Measurements from ENCODE around the gene STK32B.

STK32B gene

DNA sequence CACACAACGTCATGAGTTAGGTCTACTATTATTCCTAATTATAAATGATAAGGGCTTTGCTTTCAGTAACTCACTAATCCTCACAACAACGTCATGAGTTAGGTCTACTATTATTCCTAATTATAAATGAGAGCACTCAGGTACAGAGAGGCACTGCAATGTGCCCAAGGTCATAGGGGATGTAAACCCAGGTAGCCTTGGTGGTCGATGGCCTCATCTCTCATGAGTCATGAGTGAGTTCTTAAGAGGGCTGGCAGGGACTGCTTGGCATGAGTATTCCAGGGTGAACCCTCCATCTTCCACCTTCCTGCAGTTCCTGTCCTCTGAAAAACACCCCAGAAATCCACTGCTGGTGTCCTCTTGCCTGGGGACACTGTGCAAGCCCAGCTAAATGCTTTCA, 317.1 kb downstream of the STK32B start:
- no peak for DNase-seq

DNA sequence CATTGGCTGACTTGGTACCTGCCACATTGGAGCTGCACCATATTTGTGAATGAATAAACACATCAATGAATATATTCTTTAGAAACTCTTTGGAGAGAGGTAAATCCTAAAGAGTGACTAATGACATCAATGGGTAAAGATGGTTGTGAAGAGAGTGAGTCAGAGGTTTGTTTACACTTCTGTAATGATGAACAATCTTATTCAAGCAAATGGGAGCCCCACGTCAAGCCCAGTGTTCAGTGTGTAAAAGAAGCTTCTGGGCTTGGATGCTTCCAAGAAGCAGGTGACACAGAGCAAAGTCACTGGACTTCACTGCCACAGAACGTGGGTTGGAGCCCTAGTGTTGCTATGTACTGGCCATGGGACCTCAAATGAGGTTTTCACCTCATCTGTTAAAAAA, 319.0 kb downstream of the STK32B start:
- DNase-seq, result no peak

DNA sequence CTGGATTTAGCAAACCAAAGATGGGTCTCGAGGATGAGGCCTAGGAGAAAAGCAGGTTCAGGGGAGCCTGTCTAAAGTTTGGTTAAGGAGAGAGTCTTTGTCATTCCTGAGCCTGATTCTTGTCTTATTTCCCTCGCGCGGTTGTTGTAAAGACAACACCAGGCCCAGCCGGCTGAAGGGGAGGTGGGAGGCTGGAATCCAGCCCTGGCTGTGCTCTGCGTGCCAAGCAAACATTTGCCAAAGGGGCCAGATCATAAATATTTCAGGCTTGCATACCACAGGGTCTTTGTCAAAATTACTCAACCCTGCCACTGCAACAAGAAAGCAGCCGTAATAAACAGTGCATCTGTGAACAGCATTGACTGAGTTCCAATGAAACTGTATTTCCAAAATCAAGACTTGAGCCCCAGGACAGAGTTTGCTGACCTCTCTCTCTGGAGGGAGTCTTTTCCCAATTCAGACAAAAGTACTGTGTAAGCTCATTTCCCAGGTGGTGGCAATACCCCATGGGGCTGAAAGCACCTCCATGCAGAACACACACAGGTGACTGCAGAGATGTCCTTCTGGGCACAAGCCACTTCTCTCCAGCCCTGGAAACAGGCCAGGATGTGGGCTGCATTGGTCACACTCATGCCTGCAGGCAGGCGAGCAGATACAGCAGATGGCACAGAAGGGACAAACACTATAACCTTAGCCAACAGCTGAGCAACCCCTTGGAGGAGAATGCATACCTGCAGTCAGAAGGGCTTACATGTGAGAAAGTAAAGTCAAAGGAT, 320.3 kb downstream of the STK32B start:
- DNase-seq, result no peak

DNA sequence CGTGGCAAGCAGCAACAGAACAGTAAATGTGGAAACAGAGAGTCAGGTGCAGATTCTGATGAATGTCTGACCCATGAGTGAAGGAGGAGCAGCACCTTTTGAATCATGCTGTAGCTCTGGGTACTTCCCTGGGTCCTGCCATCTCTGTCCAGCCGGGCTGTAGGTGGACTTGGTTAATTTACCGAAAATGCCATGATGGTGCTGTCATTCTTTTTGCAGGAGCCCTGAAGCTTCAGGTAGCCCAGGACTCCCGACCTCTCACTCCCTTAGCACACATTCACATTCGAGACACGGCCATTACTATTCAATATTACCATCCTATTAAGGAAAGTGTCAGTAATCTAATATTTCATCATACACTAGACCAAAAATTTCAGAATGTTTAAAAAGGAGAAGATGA, 320.9 kb downstream of the STK32B start:
- no peak for DNase-seq

DNA sequence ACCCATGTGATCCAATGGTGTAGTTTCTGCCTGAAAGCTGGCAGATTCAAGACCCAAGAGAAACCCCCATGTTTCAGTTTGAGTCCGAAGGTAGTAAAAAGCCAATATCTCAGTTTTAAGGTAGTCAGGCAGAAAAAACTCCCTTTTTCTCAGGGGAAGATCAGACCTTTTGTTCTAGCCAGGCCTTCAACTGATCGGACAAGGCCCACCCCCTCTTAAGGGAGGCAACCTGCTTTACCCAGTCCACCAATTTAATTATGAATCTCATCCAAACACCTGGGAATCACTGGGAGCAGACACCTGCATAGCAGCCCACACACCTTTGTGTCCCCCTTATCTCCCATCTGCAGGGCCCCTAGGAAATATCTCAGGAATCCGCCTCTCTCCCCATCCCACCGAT, 322.0 kb downstream of the STK32B start:
- no peak for DNase-seq

DNA sequence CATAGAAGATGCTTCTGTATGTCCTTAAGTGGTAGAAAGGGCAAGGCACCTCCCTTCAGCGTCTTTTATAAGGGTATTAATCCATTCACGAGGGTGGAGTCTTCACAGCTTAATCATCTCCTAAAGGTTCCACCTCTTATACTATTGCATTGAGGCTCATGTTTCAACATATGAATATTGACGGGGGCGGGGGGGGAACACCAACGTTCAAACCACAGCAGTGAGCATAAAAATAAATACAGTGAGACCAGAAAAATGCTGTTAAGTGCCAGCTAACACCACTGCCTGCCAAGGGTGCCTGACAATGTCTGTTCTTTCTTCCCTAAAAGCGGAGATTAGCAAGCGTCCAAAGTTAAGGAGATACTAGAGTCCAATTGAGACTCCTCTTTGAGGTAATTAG, 323.3 kb downstream of the STK32B start:
- no peak for DNase-seq

DNA sequence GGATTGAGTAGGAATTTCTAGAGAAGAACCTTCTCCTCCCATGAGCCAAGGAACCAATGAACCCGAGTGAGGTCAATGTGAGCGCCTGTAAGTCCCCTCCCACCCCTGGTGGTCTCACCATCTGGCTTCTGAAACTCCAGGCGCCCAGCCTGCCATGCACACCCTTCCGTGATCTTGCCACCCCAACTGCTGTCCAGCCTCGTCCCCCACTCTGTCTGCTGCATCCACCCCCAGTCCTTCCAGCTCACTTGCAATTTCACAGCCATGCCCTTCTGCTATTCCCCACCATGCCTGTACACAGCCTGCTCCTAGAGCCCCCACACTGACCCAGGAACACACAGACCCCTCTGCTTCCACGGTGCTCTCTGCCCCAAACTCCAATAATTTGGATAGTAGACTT, 323.7 kb downstream of the STK32B start:
- DNase-seq, result no peak

DNA sequence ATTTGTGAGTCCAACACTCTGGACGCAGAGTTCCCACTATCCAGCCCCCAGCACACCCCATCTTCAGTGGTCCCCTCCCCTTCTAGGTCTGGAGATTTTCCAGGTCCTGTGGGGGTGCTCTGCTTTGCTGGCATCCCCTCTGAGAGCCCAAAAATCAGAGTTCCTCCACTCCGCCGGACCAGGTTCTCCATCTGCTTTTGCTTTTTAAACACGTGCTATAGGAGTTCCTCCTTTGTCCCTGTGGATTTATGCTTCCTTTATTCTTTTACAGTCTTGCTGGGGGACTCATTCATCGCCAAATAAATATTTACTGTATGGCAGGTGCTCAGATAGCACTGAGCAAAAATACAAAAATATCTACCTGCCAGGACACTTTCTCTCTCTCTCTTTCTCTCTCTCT, 324.7 kb downstream of the STK32B start:
- DNase-seq, result no peak

DNA sequence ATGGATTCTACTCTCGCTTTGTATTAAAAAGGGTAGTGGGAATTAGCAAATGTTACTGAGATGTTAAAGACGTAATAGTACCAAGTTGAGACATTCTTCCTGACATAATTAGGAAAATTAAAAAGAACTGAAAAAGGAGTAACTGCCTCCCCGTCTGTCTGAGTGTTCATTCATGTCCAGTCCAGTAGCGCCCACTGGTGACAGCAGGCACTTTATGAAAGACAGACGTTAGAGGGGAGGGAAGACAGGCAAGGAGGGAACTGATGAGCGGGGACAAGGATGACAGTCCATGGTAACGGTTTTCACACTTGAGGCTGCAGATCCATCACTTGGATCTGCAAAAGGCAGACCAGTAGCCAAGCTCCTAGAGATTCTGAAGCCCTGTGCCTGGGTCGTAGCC, 326.7 kb downstream of the STK32B start:
- DNase-seq, result no peak

DNA sequence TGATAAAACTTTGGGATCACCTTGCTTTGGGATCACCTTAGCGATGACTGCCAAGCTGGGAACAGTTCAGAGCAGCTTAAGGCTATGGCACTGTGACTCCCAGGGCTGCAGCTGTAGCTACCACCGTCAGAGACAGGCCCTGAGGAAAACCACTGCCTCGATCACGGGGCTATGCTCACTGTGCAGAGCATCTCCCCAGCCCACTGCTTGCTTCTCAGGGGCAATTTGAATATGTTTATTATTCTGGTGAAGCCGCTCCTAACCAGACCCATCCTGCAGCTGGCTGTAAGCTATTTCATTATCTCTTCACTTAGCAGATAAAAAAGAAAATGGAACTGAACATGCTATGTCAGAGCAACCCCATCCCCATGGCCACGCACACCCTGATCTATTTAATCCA, 328.6 kb downstream of the STK32B start:
- no peak for DNase-seq

DNA sequence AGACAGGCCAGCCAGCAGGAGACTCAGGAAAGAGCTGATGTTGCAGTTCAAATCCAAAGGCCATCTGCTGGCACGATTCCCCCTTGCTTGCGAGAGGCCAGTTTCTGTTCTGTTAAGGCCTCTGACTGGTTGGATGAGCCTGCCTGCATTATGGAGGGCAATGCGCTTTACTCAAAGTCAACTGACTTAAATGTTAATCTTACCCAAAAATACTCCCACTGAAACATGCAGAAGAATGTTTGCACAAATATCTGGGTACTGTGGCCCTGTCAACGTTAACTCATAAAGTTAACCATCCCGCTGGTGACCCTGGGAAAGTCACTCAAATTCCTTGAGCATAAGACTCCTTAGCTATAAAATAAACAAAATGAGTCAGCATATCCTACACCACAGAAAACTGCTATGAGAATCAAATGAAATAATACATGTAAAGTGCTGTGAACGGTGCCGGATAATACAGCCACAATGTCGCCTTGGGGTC, 330.7 kb downstream of the STK32B start:
- no peak for DNase-seq

DNA sequence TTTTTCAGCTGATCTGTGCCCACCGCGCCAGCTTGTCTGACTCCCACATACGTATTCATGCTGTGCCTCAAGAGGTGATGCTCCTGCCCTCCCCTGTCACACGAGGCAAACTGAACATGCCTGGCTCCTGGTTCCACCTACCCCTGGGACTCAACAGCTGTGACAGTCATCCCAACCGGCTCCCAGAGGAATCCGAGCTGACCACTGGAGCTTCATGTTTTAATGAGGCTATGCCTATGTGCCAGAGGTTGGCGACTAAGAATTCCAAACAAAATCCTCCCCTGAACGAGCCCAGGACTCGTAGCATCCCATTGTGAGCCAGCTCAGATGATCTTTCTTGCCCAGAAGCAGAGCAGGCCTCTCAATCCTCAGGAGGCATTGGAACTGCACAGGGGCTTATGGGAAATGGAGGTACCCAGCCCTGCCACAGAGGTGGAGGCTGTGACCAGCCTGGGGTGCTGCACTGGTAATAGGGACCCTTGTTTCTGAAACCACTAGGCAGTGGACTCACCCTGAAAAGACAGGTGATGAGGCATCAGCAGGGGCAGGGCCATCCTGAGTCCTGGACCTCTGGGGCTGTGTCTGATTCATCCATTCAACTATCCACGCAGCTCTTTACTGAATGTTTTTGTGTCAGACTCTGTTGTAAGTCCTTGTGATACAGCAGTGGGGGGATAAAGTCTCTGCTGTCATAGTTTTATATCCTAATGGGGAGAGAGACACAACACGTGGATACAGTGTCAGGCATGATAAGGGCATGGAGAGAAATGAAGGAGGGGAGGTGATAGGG, 332.1 kb downstream of the STK32B start:
- no peak for DNase-seq

DNA sequence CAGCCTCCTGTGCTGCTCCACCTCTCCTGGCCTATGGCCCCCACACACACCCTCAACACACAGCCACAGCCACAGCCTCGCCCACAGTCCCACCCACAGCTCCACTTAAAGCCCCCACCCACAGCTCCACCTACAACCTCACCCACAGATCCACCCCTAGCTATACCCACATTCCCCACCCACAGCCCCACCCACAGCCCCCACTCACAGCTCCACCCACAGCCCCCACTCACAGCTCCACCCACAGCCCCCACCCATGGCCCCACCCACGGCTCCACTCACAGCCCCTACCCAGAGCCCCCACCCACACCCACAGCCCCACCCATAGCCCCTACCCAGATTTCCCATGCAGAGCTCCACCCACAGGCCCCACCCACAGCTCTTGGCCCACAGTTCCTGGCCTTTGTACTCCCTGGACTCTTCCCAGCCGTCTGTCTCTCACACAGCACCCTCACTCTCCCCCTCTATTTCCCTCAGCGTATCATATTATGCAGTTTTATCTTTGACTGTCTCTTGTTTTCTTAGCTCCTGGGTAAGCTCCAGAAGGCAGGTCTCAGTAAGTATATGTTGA, 334.5 kb downstream of the STK32B start:
- no peak for DNase-seq

DNA sequence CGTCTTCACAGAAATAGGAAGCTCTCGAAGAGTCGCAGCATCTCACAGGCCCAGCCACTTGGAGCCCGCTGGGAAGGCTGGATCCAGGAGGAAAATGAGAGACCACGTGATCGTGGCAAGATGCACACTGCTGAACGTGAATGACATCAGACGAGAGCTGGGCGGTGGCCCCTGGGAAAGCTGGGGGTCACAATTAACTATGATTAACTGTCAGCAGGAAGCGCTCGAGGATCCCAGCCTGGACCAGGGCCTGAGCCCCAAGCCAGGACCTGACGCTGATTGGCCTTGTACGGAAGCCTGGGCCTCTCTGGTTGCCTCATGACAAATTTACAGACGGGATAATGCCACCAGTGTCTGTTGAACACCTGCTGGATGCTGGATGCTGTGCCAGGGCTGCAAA, 335.6 kb downstream of the STK32B start:
- no peak for DNase-seq

DNA sequence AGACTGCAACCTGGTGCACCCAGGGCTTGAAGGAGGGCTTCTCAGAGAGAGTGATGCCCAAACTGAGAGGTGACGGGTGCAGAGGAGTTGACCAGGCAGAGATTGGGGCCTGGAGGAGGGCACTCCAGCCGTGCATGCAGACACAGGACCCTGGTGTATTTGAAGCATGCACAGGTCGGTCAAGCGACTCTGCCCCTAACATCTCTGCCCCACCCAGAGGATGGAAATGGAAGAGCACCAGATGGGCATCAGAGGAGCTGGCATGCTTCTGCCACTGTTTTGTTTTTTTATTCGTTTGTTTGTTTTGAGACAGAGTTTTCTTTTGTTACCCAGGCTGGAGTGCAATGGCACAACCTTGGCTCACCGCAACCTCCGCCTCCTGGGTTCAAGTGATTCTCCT, 336.2 kb downstream of the STK32B start:
- no peak for DNase-seq

DNA sequence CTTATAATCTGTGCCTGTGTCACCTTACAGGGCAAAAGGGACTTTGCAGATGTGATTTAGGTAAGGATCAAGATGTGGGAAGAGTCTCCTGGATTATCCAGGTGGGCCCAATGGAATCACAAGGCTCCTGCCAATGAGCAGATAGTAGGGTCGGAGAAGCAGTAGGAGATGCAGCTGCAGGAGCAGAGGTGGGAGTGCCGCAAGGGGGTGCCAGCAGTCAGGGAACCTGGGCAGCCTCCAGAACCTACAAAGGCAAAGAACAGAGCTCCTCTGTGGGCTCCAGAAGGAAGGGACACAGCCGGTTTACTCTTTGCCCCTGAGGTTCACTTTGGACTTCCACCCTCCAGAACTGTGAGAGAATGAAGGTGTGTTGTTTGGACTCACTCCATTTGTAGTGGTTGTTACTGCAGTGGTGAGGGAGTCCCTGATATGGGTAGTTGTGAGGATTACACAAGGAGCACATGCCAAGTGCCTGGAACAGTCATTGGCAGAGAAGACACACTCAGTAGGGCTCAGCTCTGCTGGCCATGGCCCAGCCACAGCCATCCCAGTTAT, 338.6 kb downstream of the STK32B start:
- no peak for DNase-seq

DNA sequence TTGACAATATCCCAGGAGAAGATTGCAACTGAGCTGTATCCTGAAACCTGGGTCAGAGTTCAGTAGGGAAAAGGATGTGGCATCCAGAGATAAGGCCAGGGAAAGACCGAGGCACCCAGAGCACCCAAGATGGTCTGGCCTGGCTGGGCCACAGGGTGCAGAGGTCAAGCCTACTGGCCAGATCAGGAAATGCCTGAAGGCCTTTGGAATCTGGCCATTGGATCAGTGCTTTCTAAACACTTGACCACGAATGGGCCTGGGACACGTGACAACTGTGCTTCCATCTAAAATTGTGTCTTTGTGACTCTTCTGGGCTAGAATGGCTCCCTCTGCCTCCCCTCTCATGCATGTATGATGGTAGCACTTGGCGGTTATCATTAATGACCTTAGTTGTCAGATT, 340.2 kb downstream of the STK32B start:
- no peak for DNase-seq

DNA sequence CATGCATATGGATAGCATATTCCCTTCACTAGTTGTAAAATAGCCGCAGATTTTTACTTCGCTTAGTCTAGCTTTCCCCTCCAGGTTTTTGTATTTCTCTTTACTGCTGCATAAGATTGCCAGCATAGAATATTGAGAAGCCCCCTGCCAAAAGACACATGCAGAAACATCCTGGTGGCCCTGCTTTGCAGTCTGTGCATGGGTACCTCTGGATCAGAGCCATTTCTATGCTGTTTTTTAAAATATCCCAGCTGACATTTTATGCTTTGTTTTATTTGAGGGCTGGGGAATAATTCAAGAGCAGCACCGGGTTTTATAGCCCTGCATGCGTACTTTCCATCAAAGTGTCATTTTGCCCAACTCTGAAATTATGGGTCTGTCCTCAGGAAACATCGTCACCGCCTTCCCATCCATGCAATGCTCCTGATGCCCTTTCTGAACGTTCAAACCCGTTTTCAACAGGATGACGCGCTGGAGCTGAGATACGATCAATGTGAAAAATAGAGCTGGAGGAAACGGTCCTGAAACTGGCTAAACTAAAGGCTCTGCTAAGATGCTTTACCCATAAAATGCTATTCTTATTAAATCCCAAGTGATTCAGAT, 342.7 kb downstream of the STK32B start:
- DNase-seq, result no peak

DNA sequence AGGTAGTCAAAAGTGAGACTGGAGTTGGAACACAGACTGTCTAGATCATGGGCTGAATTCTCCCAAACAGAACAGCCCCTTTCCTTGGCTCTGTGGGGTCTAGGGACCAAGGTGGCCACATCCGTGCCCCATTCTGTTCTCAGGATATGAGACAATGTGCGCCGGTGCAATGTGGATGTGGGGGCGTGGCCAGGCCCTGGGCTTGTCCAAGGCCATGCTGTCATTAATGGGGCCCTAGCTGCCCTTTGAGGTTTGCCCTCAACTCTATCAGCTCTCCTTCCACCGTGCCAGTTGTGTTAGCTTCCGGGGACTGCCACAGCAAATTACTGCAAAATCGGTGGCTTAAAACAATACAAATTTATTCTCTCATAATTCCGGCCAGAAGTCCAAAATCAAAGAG, 344.5 kb downstream of the STK32B start:
- no peak for DNase-seq

DNA sequence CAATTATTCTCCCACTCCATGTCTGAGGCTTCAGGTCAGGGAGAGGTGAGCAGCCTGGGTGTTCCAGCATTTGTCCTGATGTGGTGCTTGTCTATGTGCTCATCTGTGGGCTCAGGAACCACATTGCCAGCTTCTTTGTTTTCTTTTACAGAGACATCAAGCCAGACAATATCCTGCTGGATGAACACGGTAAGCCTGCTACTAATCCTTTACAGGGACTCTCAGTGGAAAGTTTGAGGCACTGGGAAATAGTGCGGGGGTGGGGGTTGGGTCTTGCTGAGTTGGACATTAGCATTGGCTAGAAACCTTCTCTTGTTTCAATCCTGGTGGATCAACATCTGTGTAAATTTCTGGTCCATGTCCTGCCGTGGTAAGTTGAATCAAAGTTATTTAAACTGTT, 346.8 kb downstream of the STK32B start:
- no peak for DNase-seq

DNA sequence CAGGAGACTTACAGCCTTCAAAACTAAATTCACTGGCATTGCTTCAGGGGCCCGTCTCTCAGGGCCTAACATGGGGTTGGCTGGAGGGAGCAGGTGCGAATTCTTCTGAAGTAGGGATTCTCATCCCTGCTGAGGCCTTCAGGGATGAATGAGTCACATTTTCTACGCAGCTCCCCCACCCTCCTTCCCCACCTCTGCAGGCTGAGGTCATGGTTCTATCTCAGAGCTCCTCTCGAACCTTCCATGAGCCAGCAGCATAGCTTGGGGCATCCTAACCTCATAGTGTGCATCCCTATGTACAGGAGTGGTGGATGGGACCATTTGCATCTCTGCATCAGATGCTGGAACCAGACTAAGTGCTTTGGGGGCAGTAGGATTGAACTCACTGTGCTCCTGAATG, 347.8 kb downstream of the STK32B start:
- no peak for DNase-seq

DNA sequence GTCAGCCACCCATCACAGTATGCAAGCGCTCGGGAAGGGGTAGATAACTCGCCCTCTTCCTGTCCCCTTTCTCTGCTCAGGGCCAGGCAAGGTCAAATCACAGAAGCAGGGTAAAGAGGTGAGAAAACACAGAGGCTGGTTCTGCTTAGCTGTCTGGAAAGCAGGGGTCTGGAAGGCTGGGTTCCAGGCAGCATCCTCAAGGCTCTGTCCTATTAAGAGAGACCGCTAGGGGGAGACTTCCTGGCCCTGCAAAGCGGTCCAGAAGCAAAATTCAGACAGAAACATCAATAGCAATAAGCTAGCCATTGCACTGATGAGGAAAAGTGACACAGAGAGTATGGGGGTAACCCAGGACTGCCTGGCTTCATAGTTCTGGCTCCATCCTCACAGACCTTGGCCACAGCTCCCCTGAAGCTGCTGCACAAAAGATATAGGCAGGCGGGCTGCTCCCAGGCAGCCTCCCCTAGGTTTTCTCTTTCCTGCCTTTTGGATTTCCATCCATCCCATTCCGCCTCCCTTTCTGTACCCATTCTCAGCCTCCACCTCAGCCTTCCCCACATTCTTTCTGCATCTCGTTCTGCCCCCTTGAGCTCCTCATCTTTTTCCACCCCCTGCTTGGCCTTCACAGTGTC, 348.6 kb downstream of the STK32B start:
- DNase-seq, result no peak
